Measurements from ENCODE around the gene C10orf88. TPM values are rescaled to one million over a fixed set of nuclear protein-coding genes. Genes with fewer than 3 reads are reported as not detected.

The C10orf88 gene
- total RNA-seq, 1 experiment from 2014 or later, result 14.1 TPM

GRCh38 chr10:122983898-122984297 is 29.9 kb upstream of the C10orf88 start:
- Histone ChIP-seq H3K9me3 (replicated peaks) (no peaks in the 10 kb centered on the region), H3K27me3 (no peaks in the 10 kb centered on the region), H3K36me3 (no peaks in the 10 kb centered on the region; the same call in 1 of the 2 replicates), H3K27ac (no peak overlapping the region), H3K4me1 (no peaks in the 10 kb centered on the region), H3K4me3 (no peak overlapping the region)
- DNase-seq, result no peak

GRCh38 chr10:122981066-122981464 is 27.0 kb upstream of the C10orf88 start:
- Histone ChIP-seq H3K4me1 (no peaks in the 10 kb centered on the region), H3K9me3 (replicated peaks) (no peaks in the 10 kb centered on the region), H3K27me3 (no peaks in the 10 kb centered on the region), H3K27ac (no peak overlapping the region), H3K4me3 (peak overlapping the region; percentile 99), H3K36me3 (no peaks in the 10 kb centered on the region; the same call in 1 of the 2 replicates)
- DNase-seq, result peak; percentile 7 to 44

GRCh38 chr10:122980209-122981065 is 26.4 kb upstream of the C10orf88 start, which contains the start of gene PSTK:
Gene PSTK, plus strand, starts transcription at chr10:122980401. Its CDS starts 79 bp downstream, at chr10:122980480.
- peak; percentile 87 to 90 for DNase-seq
- Histone ChIP-seq H3K9me3 (replicated peaks) (no peaks in the 10 kb centered on the region), H3K27me3 (no peaks in the 10 kb centered on the region), H3K4me1 (no peaks in the 10 kb centered on the region), H3K36me3 (no peaks in the 10 kb centered on the region; the same call in 1 of the 2 replicates), H3K27ac (peak within 1 kb of the TSS; percentile 94), H3K4me3 (peak within 1 kb of the TSS; percentile 99)

GRCh38 chr10:122974543-122975064 is 20.6 kb upstream of the C10orf88 start:
- no peak overlapping the region for H3K27ac ChIP-seq
- no peak for DNase-seq

DNA sequence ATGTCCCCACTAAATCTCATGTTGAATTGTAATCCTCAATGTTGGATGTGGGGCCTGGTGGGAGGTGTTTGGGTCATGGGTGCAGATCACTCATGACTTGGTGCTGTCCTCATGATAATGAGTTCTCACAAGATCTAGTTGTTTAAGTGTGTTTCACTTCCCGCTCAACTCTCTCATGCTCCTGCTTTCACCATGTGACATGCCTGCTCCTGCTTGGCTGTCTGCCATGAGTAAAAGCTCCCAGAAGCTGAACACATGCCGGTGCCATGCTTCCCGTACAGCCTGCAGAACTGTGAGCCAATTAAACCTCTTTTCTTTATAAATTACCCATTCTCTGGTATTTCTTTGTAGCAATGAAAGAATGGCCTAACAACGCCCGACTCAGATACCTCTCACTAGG is 20.0 kb upstream of the C10orf88 start:
- Histone ChIP-seq H3K27ac (no peak overlapping the region), H3K27me3 (no peaks in the 10 kb centered on the region), H3K4me1 (no peaks in the 10 kb centered on the region), H3K9me3 (replicated peaks) (no peaks in the 10 kb centered on the region; the same call in 1 of the 2 replicates), H3K36me3 (no peaks in the 10 kb centered on the region), H3K4me3 (no peak overlapping the region)
- peak in 1 of 2 experiments; percentile 8 for DNase-seq

More at GRCh38 chr10:122974543-122975064, 20.6 kb upstream of the C10orf88 start:
- Histone ChIP-seq H3K36me3 (no peaks in the 10 kb centered on the region), H3K9me3 (replicated peaks) (no peaks in the 10 kb centered on the region), H3K27me3 (no peaks in the 10 kb centered on the region), H3K4me3 (no peak overlapping the region), H3K4me1 (no peaks in the 10 kb centered on the region)

- Histone ChIP-seq H3K9me3 (replicated peaks) (peaks cover 2% of the 10 kb centered on the region), H3K27ac (no peak overlapping the region), H3K4me3 (no peak overlapping the region), H3K36me3 (no peaks in the 10 kb centered on the region), H3K4me1 (no peaks in the 10 kb centered on the region), H3K27me3 (no peaks in the 10 kb centered on the region)
- no peak for DNase-seq
These were observed 14.7 kb upstream of the C10orf88 start for GRCh38 chr10:122968698-122969097.

DNA sequence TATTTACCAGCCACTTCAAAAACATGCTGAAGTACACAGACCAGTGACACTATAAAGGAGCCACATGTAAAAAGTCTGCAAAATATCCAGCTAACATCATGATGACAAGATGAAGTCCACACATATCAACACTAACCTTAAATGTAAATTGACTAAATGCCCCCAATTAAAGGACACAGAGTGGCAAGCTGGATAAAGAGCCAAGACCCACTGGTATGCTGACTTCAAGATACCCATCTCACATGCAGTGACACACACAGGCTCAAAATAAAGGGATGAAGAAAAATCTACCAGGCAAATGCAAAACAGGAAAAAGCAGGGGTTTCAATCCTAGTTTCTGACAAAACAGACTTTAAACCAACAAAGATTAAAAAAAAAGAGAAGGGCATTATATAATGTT is 12.9 kb upstream of the C10orf88 start:
- Histone ChIP-seq H3K9me3 (replicated peaks) (peaks cover 2% of the 10 kb centered on the region), H3K4me3 (no peak overlapping the region), H3K4me1 (no peaks in the 10 kb centered on the region), H3K36me3 (no peaks in the 10 kb centered on the region), H3K27me3 (no peaks in the 10 kb centered on the region), H3K27ac (no peak overlapping the region)
- DNase-seq, result no peak

DNA sequence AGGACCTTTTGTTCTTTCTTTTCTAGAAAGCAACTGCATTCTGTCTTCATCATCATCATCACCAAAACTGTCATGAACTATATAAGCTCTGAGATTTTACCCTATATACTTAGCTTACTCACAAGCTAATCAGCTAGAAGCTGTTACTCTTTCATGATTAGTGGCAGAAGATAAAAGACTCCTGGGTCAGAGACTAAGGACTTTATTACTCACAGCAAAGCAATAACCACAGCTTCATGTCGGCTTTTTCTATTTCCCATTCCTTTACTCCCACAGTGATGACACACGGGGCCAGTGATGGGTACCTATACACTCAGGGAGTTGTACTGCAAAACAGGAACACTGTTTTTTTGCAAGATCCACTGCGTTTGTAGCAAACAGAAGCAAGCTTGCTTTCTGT is 8.4 kb upstream of the C10orf88 start:
- H3K9me3 ChIP-seq (replicated peaks), result peaks cover 2% of the 10 kb centered on the region; the same call in 1 of the 2 replicates
- no peaks in the 10 kb centered on the region for H3K27me3 ChIP-seq
- H3K4me3 ChIP-seq, result no peak overlapping the region
- no peak overlapping the region for H3K27ac ChIP-seq
- DNase-seq, result no peak
- H3K36me3 ChIP-seq, result no peaks in the 10 kb centered on the region
- no peaks in the 10 kb centered on the region for H3K4me1 ChIP-seq

DNA sequence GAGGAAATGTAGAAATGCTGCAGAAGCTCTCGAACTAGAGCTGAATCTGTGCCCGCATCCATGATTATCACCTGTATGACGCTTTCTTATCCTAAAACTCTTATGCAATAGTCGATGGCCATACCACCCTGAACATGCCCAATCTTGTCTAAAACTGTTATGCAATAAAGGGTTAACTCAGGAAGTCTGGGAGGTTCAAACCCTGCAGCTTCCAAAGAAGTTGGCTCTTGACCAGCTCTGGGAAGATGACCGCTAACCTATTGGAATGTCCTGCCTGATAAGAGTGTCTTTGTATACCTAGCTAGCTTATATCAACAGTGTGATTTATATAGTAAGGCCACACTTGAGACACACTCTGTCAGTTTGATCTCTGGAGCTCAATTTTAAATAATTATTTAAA is 3.4 kb upstream of the C10orf88 start:
- Histone ChIP-seq H3K4me1 (no peaks in the 10 kb centered on the region), H3K27me3 (no peaks in the 10 kb centered on the region), H3K4me3 (no peak overlapping the region), H3K27ac (no peak overlapping the region), H3K36me3 (no peaks in the 10 kb centered on the region), H3K9me3 (replicated peaks) (no peaks in the 10 kb centered on the region)
- DNase-seq, result no peak

GRCh38 chr10:122955892-122956291 is 1.9 kb upstream of the C10orf88 start:
- H3K9me3 ChIP-seq (replicated peaks), result no peaks in the 10 kb centered on the region
- no peak overlapping the region for H3K27ac ChIP-seq
- no peak overlapping the region for H3K4me3 ChIP-seq
- no peak for DNase-seq
- H3K36me3 ChIP-seq, result no peaks in the 10 kb centered on the region
- H3K27me3 ChIP-seq, result no peaks in the 10 kb centered on the region
- no peaks in the 10 kb centered on the region for H3K4me1 ChIP-seq

- Histone ChIP-seq H3K36me3 (no peaks in the 10 kb centered on the region), H3K4me3 (peak overlapping the region; percentile 90), H3K9me3 (replicated peaks) (no peaks in the 10 kb centered on the region), H3K27me3 (no peaks in the 10 kb centered on the region), H3K27ac (no peak overlapping the region), H3K4me1 (no peaks in the 10 kb centered on the region)
- DNase-seq, result no peak
These were observed 664 bp upstream of the C10orf88 start for GRCh38 chr10:122954731-122955050.

DNA sequence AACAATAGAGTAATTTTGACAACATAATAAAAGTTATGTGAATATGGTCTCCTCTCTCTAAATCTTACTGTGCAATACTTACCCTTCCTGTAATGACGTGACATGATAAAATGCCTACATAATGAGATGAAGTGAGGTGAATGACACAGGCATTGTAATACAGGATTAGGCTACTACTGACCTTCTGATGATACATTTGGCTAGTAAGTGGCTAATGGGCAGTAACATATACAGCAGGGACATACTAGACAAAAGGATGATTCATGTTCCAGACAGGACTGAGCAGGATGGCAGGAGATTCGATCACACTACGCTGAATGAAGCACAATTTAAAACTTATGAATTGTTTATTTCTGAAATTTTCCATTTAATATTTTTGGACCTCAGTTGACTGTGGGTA is 4.7 kb downstream of the C10orf88 start:
- Histone ChIP-seq H3K4me3 (no peak overlapping the region), H3K36me3 (peaks cover 16% of the 10 kb centered on the region), H3K9me3 (replicated peaks) (no peaks in the 10 kb centered on the region), H3K27ac (no peak overlapping the region), H3K27me3 (no peaks in the 10 kb centered on the region), H3K4me1 (no peaks in the 10 kb centered on the region)
- DNase-seq, result no peak

- Histone ChIP-seq H3K4me1 (no peaks in the 10 kb centered on the region), H3K27me3 (no peaks in the 10 kb centered on the region), H3K4me3 (no peak overlapping the region), H3K27ac (no peak overlapping the region), H3K9me3 (replicated peaks) (no peaks in the 10 kb centered on the region), H3K36me3 (peaks cover 36% of the 10 kb centered on the region)
- DNase-seq, result no peak
These were observed 14.0 kb downstream of the C10orf88 start for GRCh38 chr10:122939856-122940543.

DNA sequence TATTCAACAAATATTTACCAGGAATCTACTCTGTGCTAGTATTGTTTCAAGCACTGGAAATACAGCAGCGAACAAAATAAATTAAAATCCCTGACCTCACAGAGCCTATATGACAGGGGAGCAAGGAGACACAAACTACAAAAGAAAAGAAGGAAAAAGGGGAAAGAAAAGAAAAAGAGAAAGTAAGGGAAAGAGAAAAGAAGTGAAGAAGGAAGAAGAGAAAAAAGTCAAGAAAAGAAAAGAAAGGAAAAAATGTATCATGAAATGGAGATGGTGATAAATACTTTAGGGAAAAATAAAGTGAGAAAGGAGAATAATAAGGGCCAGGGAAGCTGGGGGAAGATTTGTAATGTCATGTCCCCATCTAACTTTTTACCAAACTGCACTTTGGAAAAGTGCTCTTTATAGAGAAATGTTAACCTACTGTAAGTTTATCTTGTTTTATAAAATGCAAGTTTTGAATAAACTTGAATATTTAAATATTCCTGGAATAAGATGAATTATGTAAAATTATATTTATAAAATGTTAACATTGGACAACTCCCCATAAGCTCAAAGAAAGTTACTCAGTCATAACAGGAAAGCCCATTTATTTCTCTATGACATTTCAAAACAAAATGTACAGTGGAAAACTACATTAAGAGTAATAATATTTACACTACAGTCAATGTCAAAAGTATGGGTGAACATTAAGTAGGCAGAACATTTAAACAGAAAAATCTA is 14.7 kb downstream of the C10orf88 start:
- Histone ChIP-seq H3K4me3 (no peak overlapping the region), H3K27me3 (no peaks in the 10 kb centered on the region), H3K9me3 (replicated peaks) (no peaks in the 10 kb centered on the region), H3K36me3 (peaks cover 37% of the 10 kb centered on the region), H3K27ac (no peak overlapping the region), H3K4me1 (no peaks in the 10 kb centered on the region)
- DNase-seq, result no peak

Measured in SJCRH30 (cell line).